BE2C (cell line): Measurements from ENCODE around the gene LECT2.

Experiments
- DNase-seq: peaks from one replicate; pipeline ENCODE4 v3.0.0-alpha.2; 2020
- H3K27me3 ChIP-seq: fragments of 250-450 bp; sonication (Bioruptor Pico); 2 replicates; pipeline ENCODE4 v1.5.1; 2020; ENCODE audit warnings: mild to moderate bottlenecking
- H3K36me3 ChIP-seq: fragments of 250-450 bp; sonication (Bioruptor Pico); 2 replicates; pipeline ENCODE4 v1.5.1; 2020; ENCODE audit warnings: mild to moderate bottlenecking
- H3K4me1 ChIP-seq: fragments of 250-450 bp; sonication (Bioruptor Pico); 2 replicates; pipeline ENCODE4 v1.5.1; 2020
- H3K4me3 ChIP-seq: 2 replicates; pipeline ENCODE4 v1.5.1; 2011; ENCODE audit warnings: low read depth, low read length
- H3K9me3 ChIP-seq: fragments of 250-450 bp; sonication (Bioruptor Pico); 2 replicates; pipeline ENCODE4 v1.5.1; 2020
- CTCF ChIP-seq: IDR thresholded peaks from 2 replicates; pipeline ENCODE4 v1.5.1; 2012; ENCODE audit warnings: mild to moderate bottlenecking, low read depth, low read length

Gene LECT2

GRCh38 chr5:135966790-135967189, 12.0 kb upstream of the LECT2 start:
- no peaks in the 10 kb centered on the region; the same call in 1 of the 2 replicates for H3K27me3 ChIP-seq
- no peaks in the 10 kb centered on the region for H3K4me1 ChIP-seq
- no peak for DNase-seq
- no peak overlapping the region for H3K4me3 ChIP-seq
- no peaks in the 10 kb centered on the region for H3K9me3 ChIP-seq
- no peak for TF ChIP-seq CTCF
- no peaks in the 10 kb centered on the region for H3K36me3 ChIP-seq

DNA sequence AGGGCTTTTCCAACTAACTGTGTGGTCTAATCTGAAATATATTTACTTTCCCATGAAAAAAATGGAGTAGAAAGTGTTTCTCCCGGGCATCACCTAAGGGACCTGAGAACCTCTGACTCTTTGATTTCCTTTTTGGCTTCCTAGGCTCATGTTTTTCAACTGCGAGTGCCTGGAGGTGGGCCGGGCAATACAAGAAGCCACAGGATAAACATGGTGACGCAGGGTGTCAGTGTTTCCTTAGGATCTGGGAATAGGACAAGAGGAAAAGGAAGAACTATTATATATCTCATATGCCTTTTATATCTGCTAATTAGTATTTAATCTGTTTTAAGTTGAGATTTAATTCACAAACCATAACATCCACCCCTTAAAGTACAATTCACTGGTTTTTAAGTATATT, 11.4 kb upstream of the LECT2 start:
- Histone ChIP-seq H3K4me3 (no peak overlapping the region), H3K9me3 (no peaks in the 10 kb centered on the region), H3K36me3 (no peaks in the 10 kb centered on the region), H3K4me1 (no peaks in the 10 kb centered on the region), H3K27me3 (no peaks in the 10 kb centered on the region)
- no peak for DNase-seq
- TF ChIP-seq CTCF = no peak

GRCh38 chr5:135965504-135965903, 10.7 kb upstream of the LECT2 start:
- Histone ChIP-seq H3K4me1 (no peaks in the 10 kb centered on the region), H3K36me3 (no peaks in the 10 kb centered on the region), H3K4me3 (no peak overlapping the region), H3K9me3 (no peaks in the 10 kb centered on the region), H3K27me3 (no peaks in the 10 kb centered on the region)
- TF ChIP-seq CTCF = no peak
- no peak for DNase-seq

DNA sequence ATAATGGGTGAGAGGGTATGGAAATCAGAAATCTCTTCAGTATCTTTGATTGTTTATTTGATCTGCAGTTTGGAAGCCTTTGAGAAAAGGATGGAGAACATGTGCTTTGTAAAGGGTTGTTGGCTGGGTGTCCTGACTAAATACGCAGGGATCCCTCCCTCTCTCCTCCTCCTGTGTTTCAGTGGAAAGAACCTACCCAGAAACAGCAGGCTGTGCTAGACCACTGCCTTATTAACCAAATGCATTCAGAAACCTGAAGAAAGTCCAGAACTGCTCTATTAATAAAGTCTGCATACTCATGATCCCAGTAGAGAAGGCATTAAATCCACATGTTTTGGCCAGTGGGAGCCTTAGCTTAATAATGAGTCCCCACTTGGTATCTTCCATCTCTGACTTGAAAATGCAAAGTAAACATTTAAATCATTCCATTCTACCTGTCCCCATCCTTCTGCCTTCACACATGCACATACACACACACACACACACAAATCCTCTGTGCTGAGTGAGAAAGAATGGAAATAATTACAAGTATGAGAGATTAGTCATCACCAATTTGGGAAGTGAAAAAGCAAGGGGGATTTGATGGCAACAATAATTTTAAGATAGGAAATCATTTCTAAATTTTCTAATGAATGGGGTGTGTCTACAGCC, 10.0 kb upstream of the LECT2 start:
- H3K36me3 ChIP-seq = no peaks in the 10 kb centered on the region
- H3K4me3 ChIP-seq = no peak overlapping the region
- DNase-seq = no peak
- no peaks in the 10 kb centered on the region for H3K27me3 ChIP-seq
- H3K4me1 ChIP-seq = no peaks in the 10 kb centered on the region
- no peak for TF ChIP-seq CTCF
- no peaks in the 10 kb centered on the region for H3K9me3 ChIP-seq

- Histone ChIP-seq H3K9me3 (no peaks in the 10 kb centered on the region), H3K36me3 (no peaks in the 10 kb centered on the region), H3K27me3 (peaks cover 3% of the 10 kb centered on the region), H3K4me1 (no peaks in the 10 kb centered on the region), H3K4me3 (no peak overlapping the region)
- DNase-seq = no peak
- TF ChIP-seq CTCF = no peak
Observed at GRCh38 chr5:135955525-135955924, 742 bp upstream of the LECT2 start.

GRCh38 chr5:135953850-135954249, 933 bp downstream of the LECT2 start:
- H3K36me3 ChIP-seq = no peaks in the 10 kb centered on the region
- no peaks in the 10 kb centered on the region for H3K4me1 ChIP-seq
- no peak for DNase-seq
- H3K4me3 ChIP-seq = no peak overlapping the region
- no peaks in the 10 kb centered on the region for H3K9me3 ChIP-seq
- TF ChIP-seq CTCF = no peak
- H3K27me3 ChIP-seq = peaks cover 3% of the 10 kb centered on the region
